ENCODE results near the gene ABCC8.

The ABCC8 gene

GRCh38 chr11:17415523-17416104 lies 61.0 kb downstream of the ABCC8 start:
- TF ChIP-seq CTCF (IDR thresholded peaks at IDR 0.05; ENCODE audit: low read depth, low read length, missing control alignments), result no peak
- no peak for DNase-seq (ENCODE audit: extremely low read depth, low read depth)
- no peak overlapping the region for H3K4me3 ChIP-seq (replicated peaks; ENCODE audit: low read depth, low read length)

GRCh38 chr11:17414992-17415391 lies 61.7 kb downstream of the ABCC8 start:
- no peak for DNase-seq (ENCODE audit: extremely low read depth, low read depth)
- no peak for TF ChIP-seq CTCF (IDR thresholded peaks at IDR 0.05; ENCODE audit: low read depth, low read length, missing control alignments)

GRCh38 chr11:17414317-17414737 lies 62.3 kb downstream of the ABCC8 start:
- no peak for TF ChIP-seq CTCF (IDR thresholded peaks at IDR 0.05; ENCODE audit: low read depth, low read length, missing control alignments)
- no peak for DNase-seq (ENCODE audit: extremely low read depth, low read depth)
- H3K4me3 ChIP-seq (replicated peaks; ENCODE audit: low read depth, low read length), result no peak overlapping the region

More at GRCh38 chr11:17414992-17415391, 61.7 kb downstream of the ABCC8 start:
- H3K4me3 ChIP-seq (replicated peaks; ENCODE audit: low read depth, low read length), result no peak overlapping the region

- H3K4me3 ChIP-seq (replicated peaks; ENCODE audit: low read depth, low read length), result no peak overlapping the region
- no peak for TF ChIP-seq CTCF (IDR thresholded peaks at IDR 0.05; ENCODE audit: low read depth, low read length, missing control alignments)
- DNase-seq (ENCODE audit: extremely low read depth, low read depth), result no peak
Measured at GRCh38 chr11:17413414-17414316, 63.0 kb downstream of the ABCC8 start.

GRCh38 chr11:17412488-17413180 lies 64.0 kb downstream of the ABCC8 start:
- no peak for TF ChIP-seq CTCF (IDR thresholded peaks at IDR 0.05; ENCODE audit: low read depth, low read length, missing control alignments)
- no peak for DNase-seq (ENCODE audit: extremely low read depth, low read depth)
- H3K4me3 ChIP-seq (replicated peaks; ENCODE audit: low read depth, low read length), result no peak overlapping the region

GRCh38 chr11:17411418-17411817 lies 65.2 kb downstream of the ABCC8 start:
- no peak for TF ChIP-seq CTCF (IDR thresholded peaks at IDR 0.05; ENCODE audit: low read depth, low read length, missing control alignments)
- no peak for DNase-seq (ENCODE audit: extremely low read depth, low read depth)
- no peak overlapping the region for H3K4me3 ChIP-seq (replicated peaks; ENCODE audit: low read depth, low read length)
